Measurements from ENCODE around the gene GTF3C4.

Gene GTF3C4

GRCh38 chr9:132730054-132731033, 60.1 kb downstream of the GTF3C4 start:
- no peak for DNase-seq (ENCODE audit: low read depth in 2 of 2)

GRCh38 chr9:132731230-132731629, 61.0 kb downstream of the GTF3C4 start:
- DNase-seq (ENCODE audit: low read depth in 2 of 2), result no peak

GRCh38 chr9:132732326-132733259, 62.3 kb downstream of the GTF3C4 start:
- no peak for DNase-seq (ENCODE audit: low read depth in 2 of 2)

GRCh38 chr9:132733260-132733815, 63.1 kb downstream of the GTF3C4 start:
- DNase-seq (ENCODE audit: low read depth in 2 of 2), result no peak

- no peak for DNase-seq (ENCODE audit: low read depth in 2 of 2)
Observed at GRCh38 chr9:132739710-132740310, 69.5 kb downstream of the GTF3C4 start.

- DNase-seq (ENCODE audit: low read depth in 2 of 2), result no peak
Observed at GRCh38 chr9:132740526-132741309, 70.5 kb downstream of the GTF3C4 start.

GRCh38 chr9:132742821-132743311, 72.6 kb downstream of the GTF3C4 start:
- no peak for DNase-seq (ENCODE audit: low read depth in 2 of 2)

- DNase-seq (ENCODE audit: low read depth in 2 of 2), result no peak
Observed at GRCh38 chr9:132743931-132744479, 73.7 kb downstream of the GTF3C4 start.

All from stimulated activated CD8-positive, alpha-beta memory T cell treated with anti-CD3 and anti-CD28 coated beads, Interleukin-7, amount 100 ng/mL, for 1 hour (primary cell).